SK-N-SH treated with all-trans-retinoic acid at 6 μM for 48 hours (cell line): ENCODE measurements around the gene SBK2.

Source experiments
- ATAC-seq: fragments of 200-7000 bp; cut with Tn5 transposase; 3 replicates; pipeline ENCODE4 v1.9.1; 2020; ENCODE audit warnings: mild to moderate bottlenecking, moderate library complexity
- BACH2 ChIP-seq: fragments of 250-450 bp; sonication (Bioruptor Pico); IDR thresholded peaks from 2 replicates; pipeline ENCODE4 v1.9.0; 2021; ENCODE audit warnings: mild to moderate bottlenecking, borderline replicate concordance
- CREB5 ChIP-seq: fragments of 250-450 bp; sonication (Bioruptor Pico); IDR thresholded peaks from 2 replicates; pipeline ENCODE4 v1.5.1; 2020; ENCODE audit warnings: low read depth, mild to moderate bottlenecking, moderate library complexity
- CSRNP3 ChIP-seq: fragments of 250-450 bp; sonication (Bioruptor Pico); IDR thresholded peaks from 2 replicates; pipeline ENCODE4 v1.5.1; 2021; ENCODE audit warnings: mild to moderate bottlenecking, moderate library complexity
- ESRRG ChIP-seq: fragments of 250-450 bp; sonication (Bioruptor Pico); IDR thresholded peaks from 2 replicates; pipeline ENCODE4 v1.6.1; 2021; ENCODE audit warnings: mild to moderate bottlenecking
- ISL1 ChIP-seq: fragments of 250-450 bp; sonication (Bioruptor Pico); IDR thresholded peaks from 2 replicates; pipeline ENCODE4 v2.1.2; 2022; ENCODE audit warnings: mild to moderate bottlenecking, moderate library complexity
- PATZ1 ChIP-seq: fragments of 250-450 bp; sonication (Bioruptor Pico); IDR thresholded peaks from 2 replicates; pipeline ENCODE4 v1.8.0; 2020; ENCODE audit warnings: mild to moderate bottlenecking, moderate library complexity, borderline replicate concordance
- PPARA ChIP-seq: fragments of 250-450 bp; sonication (Bioruptor Pico); IDR thresholded peaks from 2 replicates; pipeline ENCODE4 v1.5.0; 2020; ENCODE audit warnings: mild to moderate bottlenecking, borderline replicate concordance
- RARB ChIP-seq: fragments of 250-450 bp; sonication (Bioruptor Pico); IDR thresholded peaks from 2 replicates; pipeline ENCODE4 v1.8.0; 2021; ENCODE audit warnings: mild to moderate bottlenecking, moderate library complexity
- SNAI2 ChIP-seq: fragments of 250-450 bp; sonication (Bioruptor Pico); IDR thresholded peaks from 2 replicates; pipeline ENCODE4 v1.5.0; 2020; ENCODE audit warnings: mild to moderate bottlenecking, moderate library complexity
- TCF4 ChIP-seq: fragments of 250-450 bp; sonication (Bioruptor Pico); IDR thresholded peaks from 2 replicates; pipeline ENCODE4 v1.8.0; 2021; ENCODE audit warnings: mild to moderate bottlenecking, moderate library complexity, borderline replicate concordance
- ZC3H10 ChIP-seq: fragments of 250-450 bp; sonication (Bioruptor Pico); IDR thresholded peaks from 2 replicates; pipeline ENCODE4 v1.5.1; 2021; ENCODE audit warnings: mild to moderate bottlenecking, moderate library complexity
- ZNF565 ChIP-seq: fragments of 450-650 bp; formaldehyde crosslinking; conservative IDR thresholded peaks from 2 replicates; pipeline ENCODE4 v1.5.0; 2020; ENCODE audit warnings: low read depth, mild to moderate bottlenecking, moderate library complexity
- ZNF70 ChIP-seq: fragments of 450-650 bp; formaldehyde crosslinking; IDR thresholded peaks from 2 replicates; pipeline ENCODE4 v1.5.0; 2020; ENCODE audit warnings: mild to moderate bottlenecking, moderate library complexity
- ZNF8 ChIP-seq: fragments of 450-650 bp; formaldehyde crosslinking; IDR thresholded peaks from 2 replicates; pipeline ENCODE4 v1.5.0; 2020; ENCODE audit warnings: mild to moderate bottlenecking, moderate library complexity
- TF ChIP-seq, protein P1 (sequence below): fragments of 250-450 bp; sonication (Bioruptor Pico); IDR thresholded peaks from 2 replicates; pipeline ENCODE4 v1.5.0; 2020; ENCODE audit warnings: mild to moderate bottlenecking, moderate library complexity

SBK2 gene

DNA sequence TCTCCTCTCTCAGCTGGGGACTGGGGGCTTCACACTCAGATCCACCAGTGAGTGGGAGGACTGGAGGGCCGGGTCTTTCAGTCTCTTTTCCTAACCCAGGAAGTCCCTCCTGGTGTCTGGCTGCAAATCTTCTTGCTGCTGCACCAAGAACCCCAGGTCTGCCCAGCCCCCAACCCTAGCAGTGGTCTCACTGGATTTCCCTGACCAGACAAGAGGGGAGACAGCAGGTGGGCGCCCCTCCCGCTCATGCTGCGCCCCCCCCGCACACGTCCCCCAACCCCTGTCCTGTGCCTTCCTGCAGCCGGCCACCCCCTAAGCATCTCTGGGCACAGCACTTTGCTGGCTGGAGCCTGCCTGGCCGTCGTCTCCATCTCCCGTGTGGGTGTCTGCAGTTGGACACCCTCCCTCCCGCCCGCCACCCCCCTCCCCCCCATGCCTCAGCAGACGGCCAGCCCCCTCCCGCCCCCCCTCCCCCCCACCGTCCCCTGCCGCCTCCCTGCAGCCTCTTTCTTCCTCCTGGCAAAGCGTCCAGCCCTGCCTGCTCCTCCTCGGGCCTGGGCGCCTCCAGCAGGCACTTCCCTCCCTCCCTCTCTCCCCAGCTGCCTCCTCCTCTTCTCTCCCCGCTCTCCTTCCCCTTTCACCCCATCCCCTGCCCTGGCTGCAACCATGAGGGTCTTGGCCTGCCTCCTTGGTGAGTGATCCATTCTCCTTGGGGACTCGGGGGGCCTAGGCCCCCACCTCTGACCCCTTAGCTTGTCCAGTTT, 48.8 kb downstream of the SBK2 start, which contains the start of gene SSC5D:
TSS of gene SSC5D (plus strand) at position 513 of the 764 bp plus-strand sequence. CDS start at position 667, 154 bp downstream.
- ATAC-seq = peak; percentile 10
- no peak for TF ChIP-seq SNAI2 (CRISPR knock-in tag)
- TF ChIP-seq BACH2 = no peak
- TF ChIP-seq CREB5 = no peak
- TF ChIP-seq CSRNP3 (CRISPR knock-in tag) = no peak
- no peak for TF ChIP-seq ZNF565
- TF ChIP-seq, protein P1, sequence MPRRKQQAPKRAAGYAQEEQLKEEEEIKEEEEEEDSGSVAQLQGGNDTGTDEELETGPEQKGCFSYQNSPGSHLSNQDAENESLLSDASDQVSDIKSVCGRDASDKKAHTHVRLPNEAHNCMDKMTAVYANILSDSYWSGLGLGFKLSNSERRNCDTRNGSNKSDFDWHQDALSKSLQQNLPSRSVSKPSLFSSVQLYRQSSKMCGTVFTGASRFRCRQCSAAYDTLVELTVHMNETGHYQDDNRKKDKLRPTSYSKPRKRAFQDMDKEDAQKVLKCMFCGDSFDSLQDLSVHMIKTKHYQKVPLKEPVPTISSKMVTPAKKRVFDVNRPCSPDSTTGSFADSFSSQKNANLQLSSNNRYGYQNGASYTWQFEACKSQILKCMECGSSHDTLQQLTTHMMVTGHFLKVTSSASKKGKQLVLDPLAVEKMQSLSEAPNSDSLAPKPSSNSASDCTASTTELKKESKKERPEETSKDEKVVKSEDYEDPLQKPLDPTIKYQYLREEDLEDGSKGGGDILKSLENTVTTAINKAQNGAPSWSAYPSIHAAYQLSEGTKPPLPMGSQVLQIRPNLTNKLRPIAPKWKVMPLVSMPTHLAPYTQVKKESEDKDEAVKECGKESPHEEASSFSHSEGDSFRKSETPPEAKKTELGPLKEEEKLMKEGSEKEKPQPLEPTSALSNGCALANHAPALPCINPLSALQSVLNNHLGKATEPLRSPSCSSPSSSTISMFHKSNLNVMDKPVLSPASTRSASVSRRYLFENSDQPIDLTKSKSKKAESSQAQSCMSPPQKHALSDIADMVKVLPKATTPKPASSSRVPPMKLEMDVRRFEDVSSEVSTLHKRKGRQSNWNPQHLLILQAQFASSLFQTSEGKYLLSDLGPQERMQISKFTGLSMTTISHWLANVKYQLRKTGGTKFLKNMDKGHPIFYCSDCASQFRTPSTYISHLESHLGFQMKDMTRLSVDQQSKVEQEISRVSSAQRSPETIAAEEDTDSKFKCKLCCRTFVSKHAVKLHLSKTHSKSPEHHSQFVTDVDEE (CRISPR knock-in tag) = no peak
- no peak for TF ChIP-seq ISL1 (CRISPR knock-in tag)
- TF ChIP-seq ZC3H10 = no peak
- no peak for TF ChIP-seq ZNF70 (CRISPR knock-in tag)
- TF ChIP-seq ZNF8 = no peak
- TF ChIP-seq ESRRG = no peak
- TF ChIP-seq RARB = no peak
- no peak for TF ChIP-seq TCF4 (CRISPR knock-in tag)
- no peak for TF ChIP-seq PATZ1 (CRISPR knock-in tag)
- TF ChIP-seq PPARA (CRISPR knock-in tag) = no peak

GRCh38 chr19:55486971-55487923, 49.7 kb downstream of the SBK2 start:
- peak; percentile 68 for ATAC-seq
- TF ChIP-seq PATZ1 (CRISPR knock-in tag) (0 out of 2 replicates have a peak, but pooled peaks have one; percentile 34), CSRNP3 (CRISPR knock-in tag) (no peak)
